Panc1 (cell line): ENCODE measurements around the gene TMEM109.

Experiments used
- POLR2AphosphoS5 ChIP-seq: IDR thresholded peaks from 2 replicates; pipeline ENCODE4 v1.6.1; 2012; ENCODE audit warnings: mild to moderate bottlenecking, low read depth, low read length, moderate library complexity
- SIN3A ChIP-seq: IDR thresholded peaks from 2 replicates; pipeline ENCODE4 v1.6.1; 2012; ENCODE audit warnings: low read depth, mild to moderate bottlenecking, low read length, moderate library complexity, borderline replicate concordance; ENCODE audit not compliant: insufficient read depth
- TF ChIP-seq, protein P1 (sequence below): fragments of 450-650 bp; IDR thresholded peaks from 2 replicates; pipeline ENCODE4 v1.5.1; 2017; ENCODE audit warnings: mild to moderate bottlenecking
- TF ChIP-seq, protein P2 (sequence below), 2 experiments: IDR thresholded peaks; 2 replicates each; pipeline ENCODE4 v1.6.1; 2011 to 2012; ENCODE audit warnings: low read depth in 2 of 2, control low read depth in 1 of 2, low read length in 1 of 2, mild to moderate bottlenecking in 1 of 2, moderate library complexity in 1 of 2; ENCODE audit not compliant: insufficient read depth in 1 of 2

- TF ChIP-seq, protein P1, sequence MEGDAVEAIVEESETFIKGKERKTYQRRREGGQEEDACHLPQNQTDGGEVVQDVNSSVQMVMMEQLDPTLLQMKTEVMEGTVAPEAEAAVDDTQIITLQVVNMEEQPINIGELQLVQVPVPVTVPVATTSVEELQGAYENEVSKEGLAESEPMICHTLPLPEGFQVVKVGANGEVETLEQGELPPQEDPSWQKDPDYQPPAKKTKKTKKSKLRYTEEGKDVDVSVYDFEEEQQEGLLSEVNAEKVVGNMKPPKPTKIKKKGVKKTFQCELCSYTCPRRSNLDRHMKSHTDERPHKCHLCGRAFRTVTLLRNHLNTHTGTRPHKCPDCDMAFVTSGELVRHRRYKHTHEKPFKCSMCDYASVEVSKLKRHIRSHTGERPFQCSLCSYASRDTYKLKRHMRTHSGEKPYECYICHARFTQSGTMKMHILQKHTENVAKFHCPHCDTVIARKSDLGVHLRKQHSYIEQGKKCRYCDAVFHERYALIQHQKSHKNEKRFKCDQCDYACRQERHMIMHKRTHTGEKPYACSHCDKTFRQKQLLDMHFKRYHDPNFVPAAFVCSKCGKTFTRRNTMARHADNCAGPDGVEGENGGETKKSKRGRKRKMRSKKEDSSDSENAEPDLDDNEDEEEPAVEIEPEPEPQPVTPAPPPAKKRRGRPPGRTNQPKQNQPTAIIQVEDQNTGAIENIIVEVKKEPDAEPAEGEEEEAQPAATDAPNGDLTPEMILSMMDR = no peak
- TF ChIP-seq, protein P2, sequence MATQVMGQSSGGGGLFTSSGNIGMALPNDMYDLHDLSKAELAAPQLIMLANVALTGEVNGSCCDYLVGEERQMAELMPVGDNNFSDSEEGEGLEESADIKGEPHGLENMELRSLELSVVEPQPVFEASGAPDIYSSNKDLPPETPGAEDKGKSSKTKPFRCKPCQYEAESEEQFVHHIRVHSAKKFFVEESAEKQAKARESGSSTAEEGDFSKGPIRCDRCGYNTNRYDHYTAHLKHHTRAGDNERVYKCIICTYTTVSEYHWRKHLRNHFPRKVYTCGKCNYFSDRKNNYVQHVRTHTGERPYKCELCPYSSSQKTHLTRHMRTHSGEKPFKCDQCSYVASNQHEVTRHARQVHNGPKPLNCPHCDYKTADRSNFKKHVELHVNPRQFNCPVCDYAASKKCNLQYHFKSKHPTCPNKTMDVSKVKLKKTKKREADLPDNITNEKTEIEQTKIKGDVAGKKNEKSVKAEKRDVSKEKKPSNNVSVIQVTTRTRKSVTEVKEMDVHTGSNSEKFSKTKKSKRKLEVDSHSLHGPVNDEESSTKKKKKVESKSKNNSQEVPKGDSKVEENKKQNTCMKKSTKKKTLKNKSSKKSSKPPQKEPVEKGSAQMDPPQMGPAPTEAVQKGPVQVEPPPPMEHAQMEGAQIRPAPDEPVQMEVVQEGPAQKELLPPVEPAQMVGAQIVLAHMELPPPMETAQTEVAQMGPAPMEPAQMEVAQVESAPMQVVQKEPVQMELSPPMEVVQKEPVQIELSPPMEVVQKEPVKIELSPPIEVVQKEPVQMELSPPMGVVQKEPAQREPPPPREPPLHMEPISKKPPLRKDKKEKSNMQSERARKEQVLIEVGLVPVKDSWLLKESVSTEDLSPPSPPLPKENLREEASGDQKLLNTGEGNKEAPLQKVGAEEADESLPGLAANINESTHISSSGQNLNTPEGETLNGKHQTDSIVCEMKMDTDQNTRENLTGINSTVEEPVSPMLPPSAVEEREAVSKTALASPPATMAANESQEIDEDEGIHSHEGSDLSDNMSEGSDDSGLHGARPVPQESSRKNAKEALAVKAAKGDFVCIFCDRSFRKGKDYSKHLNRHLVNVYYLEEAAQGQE (IDR thresholded peaks at IDR 0.05; ENCODE audit: insufficient read depth in 1 of 2, low read depth in 2 of 2, low read length in 1 of 2) = no peak
- TF ChIP-seq POLR2AphosphoS5 (no peak), SIN3A (no peak)
Observed at GRCh38 chr11:60951904-60952741, 38.2 kb downstream of the TMEM109 start, which contains the start of gene SLC15A3.
